WTC11 (cell line): ENCODE data around the gene SECISBP2. TPM values are rescaled to one million over a fixed set of nuclear protein-coding genes. Genes with fewer than 3 reads are reported as not detected.

Experiments
- ATAC-seq: fragments of 200-7000 bp; cut with Tn5 transposase; 2 replicates; pipeline ENCODE4 v1.10.0; 2021; ENCODE audit warnings: mild to moderate bottlenecking, moderate library complexity
- CTCF ChIA-PET: fragments of 300-600 bp; sonication (Branson Sonifier 250); formaldehyde crosslinking; loops from one replicate; lab custom pipeline; 2021; ENCODE audit warnings: antibody characterized with exemption; lab: Charles Lee
- POLR2A ChIA-PET: fragments of 350-600 bp; sonication (Branson Sonifier 250); formaldehyde crosslinking; loops from one replicate; lab custom pipeline; 2021; ENCODE audit warnings: antibody characterized with exemption; lab: Charles Lee
- DNase-seq: peaks from one replicate; pipeline ENCODE4 v3.0.0; 2021; ENCODE audit warnings: low spot score
- H3K27ac Mint-ChIP-seq: 2 replicates; pipeline ENCODE4 v1.8.0; 2021; ENCODE audit warnings: mixed read lengths
- H3K27me3 Mint-ChIP-seq: 2 replicates; pipeline ENCODE4 v1.8.0; 2021; ENCODE audit warnings: low read depth, mild to moderate bottlenecking, moderate library complexity, mixed read lengths
- H3K36me3 Mint-ChIP-seq: 2 replicates; pipeline ENCODE4 v1.8.0; 2021; ENCODE audit warnings: mixed read lengths
- H3K4me1 Mint-ChIP-seq: 2 replicates; pipeline ENCODE4 v1.8.0; 2022; ENCODE audit warnings: mixed read lengths
- H3K4me3 Mint-ChIP-seq: 2 replicates; pipeline ENCODE4 v1.8.0; 2021; ENCODE audit warnings: mild to moderate bottlenecking, moderate library complexity, mixed read lengths
- H3K9me3 Mint-ChIP-seq: 2 replicates; pipeline ENCODE4 v1.8.0; 2021; ENCODE audit warnings: mixed read lengths
- CREB1 ChIP-seq: sonication (generic); formaldehyde crosslinking; IDR thresholded peaks from 2 replicates; pipeline ENCODE4 v1.8.0; 2023; ENCODE audit warnings: mild to moderate bottlenecking, missing genetic modification reagents
- EMX1 ChIP-seq: fragments of 250-450 bp; sonication (Bioruptor Pico); IDR thresholded peaks from 2 replicates; pipeline ENCODE4 v1.8.0; 2021; ENCODE audit warnings: mild to moderate bottlenecking
- KAT7 ChIP-seq: sonication (generic); formaldehyde crosslinking; IDR thresholded peaks from 2 replicates; pipeline ENCODE4 v1.8.1; 2023; ENCODE audit warnings: missing genetic modification reagents, mild to moderate bottlenecking, borderline replicate concordance
- MYBL2 ChIP-seq: sonication (generic); formaldehyde crosslinking; IDR thresholded peaks from 2 replicates; pipeline ENCODE4 v1.8.1; 2023; ENCODE audit warnings: mild to moderate bottlenecking, moderate library complexity, missing genetic modification reagents
- NFATC4 ChIP-seq: fragments of 250-450 bp; sonication (Bioruptor Pico); IDR thresholded peaks from 2 replicates; pipeline ENCODE4 v1.9.0; 2021; ENCODE audit warnings: mild to moderate bottlenecking
- PRRX2 ChIP-seq: fragments of 250-450 bp; sonication (Bioruptor Pico); IDR thresholded peaks from 2 replicates; pipeline ENCODE4 v1.8.0; 2021; ENCODE audit warnings: mild to moderate bottlenecking
- ZBTB21 ChIP-seq: sonication (generic); formaldehyde crosslinking; IDR thresholded peaks from 2 replicates; pipeline ENCODE4 v1.8.1; 2023; ENCODE audit warnings: mild to moderate bottlenecking, missing genetic modification reagents, borderline replicate concordance
- ZNF416 ChIP-seq: fragments of 250-450 bp; sonication (Bioruptor Pico); IDR thresholded peaks from 2 replicates; pipeline ENCODE4 v1.9.0; 2021; ENCODE audit warnings: mild to moderate bottlenecking, inconsistent platforms
- ZNF671 ChIP-seq: fragments of 250-450 bp; sonication (Bioruptor Pico); IDR thresholded peaks from 2 replicates; pipeline ENCODE4 v1.8.0; 2021; ENCODE audit warnings: mild to moderate bottlenecking
- total RNA-seq: library from RNA; stranded (reverse); gene quantifications from 3 replicates; pipeline ENCODE4 v1.2.3, GENCODE V29; 2021
- TF ChIP-seq, protein P1 (sequence below): fragments of 250-450 bp; sonication (Bioruptor Pico); IDR thresholded peaks from 2 replicates; pipeline ENCODE4 v1.9.0; 2021; ENCODE audit warnings: mild to moderate bottlenecking
- TF ChIP-seq, protein P2 (sequence below): fragments of 250-450 bp; sonication (Bioruptor Pico); conservative IDR thresholded peaks from 2 replicates; pipeline ENCODE4 v1.9.0; 2021; ENCODE audit warnings: mild to moderate bottlenecking

The SECISBP2 gene
- total RNA-seq, 1 experiment from 2014 or later: 66.2 TPM

DNA sequence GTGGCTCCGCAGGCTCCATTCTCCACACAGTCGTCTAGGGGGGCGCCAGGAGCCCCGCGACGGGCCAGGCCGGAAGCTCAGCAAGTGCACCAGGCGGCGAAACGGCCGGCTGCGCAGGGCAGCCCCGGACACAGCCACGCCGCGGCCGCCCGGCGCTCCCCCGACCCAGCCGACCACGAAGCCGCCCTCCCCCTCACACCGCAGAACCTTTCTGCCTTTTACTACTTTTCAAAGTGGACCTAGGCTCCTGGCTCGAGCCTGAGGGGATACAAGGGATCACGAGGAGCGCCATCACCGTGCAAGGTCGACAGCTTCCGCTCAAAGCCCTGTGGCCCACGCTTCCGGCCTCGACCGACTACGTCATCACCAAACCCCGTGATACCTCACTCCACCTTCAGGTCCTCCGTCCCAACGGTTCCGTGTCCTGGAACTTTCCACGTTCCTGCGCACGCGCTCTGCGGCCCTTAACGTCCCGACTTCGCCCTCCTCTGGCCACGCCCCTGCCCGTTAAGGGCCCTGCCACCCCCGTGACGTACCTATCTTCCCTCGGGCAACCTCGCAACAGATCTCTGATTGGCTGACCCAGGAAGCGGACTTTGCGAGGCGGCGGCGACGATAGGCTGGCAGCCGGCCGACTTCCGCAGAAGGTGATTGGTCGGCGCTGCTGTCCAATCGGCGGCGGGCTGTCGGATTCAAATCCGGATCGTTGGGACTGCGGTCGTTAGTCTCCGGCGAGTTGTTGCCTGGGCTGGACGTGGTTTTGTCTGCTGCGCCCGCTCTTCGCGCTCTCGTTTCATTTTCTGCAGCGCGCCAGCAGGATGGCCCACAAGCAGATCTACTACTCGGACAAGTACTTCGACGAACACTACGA lies 7.6 kb upstream of the SECISBP2 start, which contains the start of gene CKS2 (continued):
- TF ChIP-seq CREB1 (CRISPR knock-in tag): peak; percentile 24; the same call in 1 of the 2 replicates

DNA sequence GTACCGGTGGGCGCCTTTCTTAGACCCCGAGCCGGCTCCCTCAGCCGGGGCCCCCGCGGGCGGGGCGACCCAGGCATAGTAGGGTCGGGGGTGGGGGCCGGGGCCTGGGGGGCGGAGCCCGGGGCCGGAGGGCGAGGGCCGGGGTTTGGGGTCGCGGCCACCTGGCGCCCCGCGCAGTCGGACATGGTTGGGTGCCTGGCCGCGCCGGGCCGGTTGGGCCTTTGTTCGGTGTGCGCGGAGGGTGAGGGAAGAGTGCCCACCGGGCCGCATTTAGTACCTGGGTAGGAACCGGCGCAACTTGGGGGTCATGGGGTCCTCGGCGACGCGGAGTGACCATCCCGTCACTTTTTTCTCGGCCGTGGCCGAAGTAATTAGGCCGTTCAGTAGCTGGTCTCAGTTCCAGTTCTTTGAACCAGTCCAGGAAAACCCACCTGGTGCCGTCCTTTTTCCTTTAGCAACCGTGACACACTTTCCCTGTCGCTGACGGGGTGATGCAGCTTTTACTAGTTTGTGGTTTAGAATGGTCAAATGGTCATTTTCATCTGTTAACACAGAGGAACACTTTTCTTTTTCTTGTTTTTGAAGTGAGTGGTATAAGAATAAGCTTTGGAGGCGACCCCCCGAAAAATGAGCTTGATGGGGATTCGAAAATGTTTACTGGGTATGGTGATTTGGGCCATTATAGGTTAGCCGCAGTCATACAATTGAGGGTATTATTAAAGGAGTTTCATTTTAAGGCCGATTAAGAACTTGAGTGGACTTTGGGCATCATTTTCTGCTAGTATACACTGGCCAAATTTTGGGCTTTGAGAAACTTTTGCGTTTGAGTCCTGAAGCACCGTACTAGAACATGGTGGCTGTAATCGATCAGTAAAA lies 6.7 kb upstream of the SECISBP2 start:
- ChIA-PET POLR2A (no interaction called here), CTCF (no interaction called here)
- Mint-ChIP-seq H3K4me1 (peaks cover 39% of the 10 kb centered on the region), H3K36me3 (peaks cover 58% of the 10 kb centered on the region), H3K27ac (peak overlapping the region; percentile 90), H3K27me3 (no peaks in the 10 kb centered on the region; the same call in 1 of the 2 replicates), H3K4me3 (peak overlapping the region; percentile 93), H3K9me3 (no peaks in the 10 kb centered on the region)
- TF ChIP-seq, protein P1, sequence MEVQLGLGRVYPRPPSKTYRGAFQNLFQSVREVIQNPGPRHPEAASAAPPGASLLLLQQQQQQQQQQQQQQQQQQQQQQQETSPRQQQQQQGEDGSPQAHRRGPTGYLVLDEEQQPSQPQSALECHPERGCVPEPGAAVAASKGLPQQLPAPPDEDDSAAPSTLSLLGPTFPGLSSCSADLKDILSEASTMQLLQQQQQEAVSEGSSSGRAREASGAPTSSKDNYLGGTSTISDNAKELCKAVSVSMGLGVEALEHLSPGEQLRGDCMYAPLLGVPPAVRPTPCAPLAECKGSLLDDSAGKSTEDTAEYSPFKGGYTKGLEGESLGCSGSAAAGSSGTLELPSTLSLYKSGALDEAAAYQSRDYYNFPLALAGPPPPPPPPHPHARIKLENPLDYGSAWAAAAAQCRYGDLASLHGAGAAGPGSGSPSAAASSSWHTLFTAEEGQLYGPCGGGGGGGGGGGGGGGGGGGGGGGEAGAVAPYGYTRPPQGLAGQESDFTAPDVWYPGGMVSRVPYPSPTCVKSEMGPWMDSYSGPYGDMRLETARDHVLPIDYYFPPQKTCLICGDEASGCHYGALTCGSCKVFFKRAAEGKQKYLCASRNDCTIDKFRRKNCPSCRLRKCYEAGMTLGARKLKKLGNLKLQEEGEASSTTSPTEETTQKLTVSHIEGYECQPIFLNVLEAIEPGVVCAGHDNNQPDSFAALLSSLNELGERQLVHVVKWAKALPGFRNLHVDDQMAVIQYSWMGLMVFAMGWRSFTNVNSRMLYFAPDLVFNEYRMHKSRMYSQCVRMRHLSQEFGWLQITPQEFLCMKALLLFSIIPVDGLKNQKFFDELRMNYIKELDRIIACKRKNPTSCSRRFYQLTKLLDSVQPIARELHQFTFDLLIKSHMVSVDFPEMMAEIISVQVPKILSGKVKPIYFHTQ: peak; percentile 76; the same call in 1 of the 2 replicates
- TF ChIP-seq EMX1 (CRISPR knock-in tag) (0 out of 2 replicates have a peak, but pooled peaks have one; percentile 80), ZBTB21 (CRISPR knock-in tag) (no peak), KAT7 (0 out of 2 replicates have a peak, but pooled peaks have one; percentile 14), NFATC4 (peak; percentile 80), ZNF416 (peak; percentile 76; the same call in 1 of the 2 replicates), PRRX2 (peak; percentile 28; the same call in 1 of the 2 replicates), MYBL2 (CRISPR knock-in tag) (no peak)
- no peak for DNase-seq
- ATAC-seq: peak; percentile 2

DNA sequence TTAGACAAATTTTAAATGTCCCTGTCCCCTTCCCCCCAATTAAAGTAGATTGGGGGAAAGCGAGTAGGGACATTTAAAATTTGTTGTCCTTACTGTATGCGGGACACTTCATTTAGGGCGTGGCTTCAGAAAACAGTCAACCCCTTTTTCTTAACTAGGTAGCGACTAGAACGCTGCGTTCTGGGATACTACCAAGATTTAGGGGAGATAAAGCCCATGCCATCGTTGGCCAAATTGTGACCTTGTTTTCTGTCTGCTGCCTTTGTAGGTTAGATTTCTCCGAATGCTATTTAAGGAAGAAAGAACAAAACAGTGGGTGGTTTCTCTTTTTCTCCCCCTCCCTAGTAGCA lies 6.1 kb upstream of the SECISBP2 start:
- H3K36me3 Mint-ChIP-seq: peaks cover 65% of the 10 kb centered on the region
- peak overlapping the region; percentile 90; the same call in 1 of the 2 replicates for H3K27ac Mint-ChIP-seq
- DNase-seq (no peak), ATAC-seq (no peak)
- no peaks in the 10 kb centered on the region; the same call in 1 of the 2 replicates for H3K27me3 Mint-ChIP-seq
- peak overlapping the region; percentile 93 for H3K4me3 Mint-ChIP-seq
- H3K9me3 Mint-ChIP-seq: no peaks in the 10 kb centered on the region
- TF ChIP-seq ZNF671 (0 out of 2 replicates have a peak, but pooled peaks have one; percentile 7), CREB1 (CRISPR knock-in tag) (no peak)
- TF ChIP-seq, protein P2, sequence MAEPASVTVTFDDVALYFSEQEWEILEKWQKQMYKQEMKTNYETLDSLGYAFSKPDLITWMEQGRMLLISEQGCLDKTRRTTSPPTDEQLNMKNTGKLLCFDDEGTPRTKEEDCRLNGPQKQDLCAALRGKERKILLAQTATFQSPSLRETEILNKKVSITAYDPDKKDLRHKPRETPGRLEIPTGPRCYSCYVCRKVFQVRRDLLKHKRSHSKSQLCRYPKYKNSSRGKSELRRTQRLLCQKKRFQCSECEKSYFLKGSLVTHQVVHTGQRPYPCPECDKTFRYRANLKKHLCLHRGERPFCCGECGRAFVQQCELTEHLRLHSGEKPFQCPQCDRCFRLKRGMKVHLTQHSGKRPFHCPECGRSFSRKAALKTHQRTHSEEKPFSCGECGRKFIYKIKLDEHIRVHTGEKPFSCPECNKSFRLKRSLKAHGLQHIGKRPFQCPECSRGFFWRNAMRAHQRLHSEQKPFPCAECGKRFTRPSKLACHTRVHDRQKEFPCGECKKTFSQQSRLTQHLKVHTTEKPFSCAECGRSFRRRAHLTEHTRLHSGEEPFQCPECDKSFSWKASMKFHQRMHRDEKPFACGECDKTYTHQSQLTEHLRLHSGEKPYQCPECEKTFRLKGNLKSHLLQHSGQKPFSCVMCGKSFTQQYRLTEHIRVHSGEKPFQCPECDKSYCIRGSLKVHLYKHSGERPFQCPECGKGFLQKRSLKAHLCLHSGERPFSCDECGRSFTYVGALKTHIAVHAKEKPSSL: 0 out of 2 replicates have a peak, but pooled peaks have one; percentile 6
- TF ChIP-seq, protein P1: no peak
- H3K4me1 Mint-ChIP-seq: peaks cover 45% of the 10 kb centered on the region
- POLR2A ChIA-PET: no interaction called here
- CTCF ChIA-PET: no interaction called here
